ENCODE data around the gene CTXN1. TPM values are rescaled to one million over a fixed set of nuclear protein-coding genes. Genes with fewer than 3 reads are reported as not detected.

The CTXN1 gene
- total and polyA plus RNA-seq, 8 donors = 0.67 to 5.1 (median 1.7) TPM

DNA sequence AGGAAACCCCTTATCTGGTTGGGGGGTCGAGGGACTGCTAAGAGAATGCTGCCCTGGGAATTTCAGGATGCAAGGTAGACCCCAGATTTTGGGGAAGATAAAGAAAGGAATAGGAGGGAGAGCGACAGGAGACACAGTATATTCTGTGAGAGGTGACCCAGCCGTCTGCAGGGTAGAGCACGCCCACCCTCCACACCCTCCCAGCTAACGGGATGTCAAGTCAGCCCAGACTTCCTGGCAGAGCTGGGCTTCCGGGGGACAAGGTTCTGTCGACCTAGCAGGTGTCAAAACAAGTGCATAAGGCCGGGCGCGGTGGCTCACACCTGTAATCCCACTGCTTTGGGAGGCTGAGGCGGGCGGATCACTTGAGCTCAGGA lies 51.0 kb downstream of the CTXN1 start:
- 51 to 56% methylated on average over 12 of the region's 12 CpGs for WGBS, 2 donors
- Histone ChIP-seq H3K4me3 (peak overlapping the region in 3 of 4 donors; percentile 26 to 51 (median 50)), H3K9me3 (no peaks in the 10 kb centered on the region), H3K4me1 (no peaks in the 10 kb centered on the region), H3K27ac (no peak overlapping the region), H3K27me3 (no peaks in the 10 kb centered on the region), H3K36me3 (no peaks in the 10 kb centered on the region)
- intact Hi-C loops (cut with DNase I) = no loop called here
- TF ChIP-seq, protein P1, sequence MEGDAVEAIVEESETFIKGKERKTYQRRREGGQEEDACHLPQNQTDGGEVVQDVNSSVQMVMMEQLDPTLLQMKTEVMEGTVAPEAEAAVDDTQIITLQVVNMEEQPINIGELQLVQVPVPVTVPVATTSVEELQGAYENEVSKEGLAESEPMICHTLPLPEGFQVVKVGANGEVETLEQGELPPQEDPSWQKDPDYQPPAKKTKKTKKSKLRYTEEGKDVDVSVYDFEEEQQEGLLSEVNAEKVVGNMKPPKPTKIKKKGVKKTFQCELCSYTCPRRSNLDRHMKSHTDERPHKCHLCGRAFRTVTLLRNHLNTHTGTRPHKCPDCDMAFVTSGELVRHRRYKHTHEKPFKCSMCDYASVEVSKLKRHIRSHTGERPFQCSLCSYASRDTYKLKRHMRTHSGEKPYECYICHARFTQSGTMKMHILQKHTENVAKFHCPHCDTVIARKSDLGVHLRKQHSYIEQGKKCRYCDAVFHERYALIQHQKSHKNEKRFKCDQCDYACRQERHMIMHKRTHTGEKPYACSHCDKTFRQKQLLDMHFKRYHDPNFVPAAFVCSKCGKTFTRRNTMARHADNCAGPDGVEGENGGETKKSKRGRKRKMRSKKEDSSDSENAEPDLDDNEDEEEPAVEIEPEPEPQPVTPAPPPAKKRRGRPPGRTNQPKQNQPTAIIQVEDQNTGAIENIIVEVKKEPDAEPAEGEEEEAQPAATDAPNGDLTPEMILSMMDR (IDR thresholded peaks at IDR 0.05) = no peak
- no peak for FAIRE-seq
- ATAC-seq = no peak
- peak in 1 of 6 donors; percentile 45 for DNase-seq

Other genes with a start within 250 kb of the CTXN1 start
- 1 to 10 TPM in 1 of 6 donors, under 1 TPM in 3, not detected in 2; 0.16 to 1.5 (median 0.67) TPM for gene MCEMP1, start 249.0 kb downstream of the CTXN1 start, total RNA-seq
- gene MCEMP1, start 249.0 kb downstream of the CTXN1 start, polyA plus RNA-seq = under 1 TPM; 0.19 to 0.28 TPM
- 10 to 100 TPM; 26.7 to 49.8 (median 38.3) TPM for gene TRAPPC5, start 245.3 kb downstream of the CTXN1 start, total RNA-seq
- gene TRAPPC5, start 245.3 kb downstream of the CTXN1 start, polyA plus RNA-seq = 10 to 100 TPM; 53.0 to 89.9 TPM
- under 1 TPM in 2 of 6 donors, not detected in 4; 0.19 to 0.51 TPM for gene FCER2, start 224.0 kb downstream of the CTXN1 start, total RNA-seq
- gene FCER2, start 224.0 kb downstream of the CTXN1 start, polyA plus RNA-seq = under 1 TPM in 1 of 2 donors, not detected in 1; 0.08 TPM
- gene CLEC4G, start 194.0 kb downstream of the CTXN1 start, total RNA-seq = 1 to 10 TPM in 1 of 6 donors, under 1 TPM in 2, not detected in 3; 0.16 to 1.1 (median 0.90) TPM
- gene CLEC4G, start 194.0 kb downstream of the CTXN1 start, polyA plus RNA-seq = under 1 TPM; 0.09 to 0.68 TPM
- 1 to 10 TPM in 3 of 6 donors, under 1 TPM in 3; 0.23 to 7.0 (median 1.5) TPM for gene CD209, start 178.6 kb downstream of the CTXN1 start, total RNA-seq
- gene CD209, start 178.6 kb downstream of the CTXN1 start, polyA plus RNA-seq = under 1 TPM; 0.19 to 0.49 TPM
- gene CLEC4M, start 162.9 kb downstream of the CTXN1 start, total RNA-seq = not detected
- not detected for gene CLEC4M, start 162.9 kb downstream of the CTXN1 start, polyA plus RNA-seq
- gene EVI5L, start 95.9 kb downstream of the CTXN1 start, total RNA-seq = 1 to 10 TPM; 3.0 to 5.2 (median 4.6) TPM
- gene EVI5L, start 95.9 kb downstream of the CTXN1 start, polyA plus RNA-seq = 1 to 10 TPM; 7.6 to 9.1 TPM
- 1 to 10 TPM; 1.6 to 2.1 (median 1.8) TPM for gene PRR36, start 51.7 kb downstream of the CTXN1 start, total RNA-seq
- 1 to 10 TPM; 2.8 to 3.1 TPM for gene PRR36, start 51.7 kb downstream of the CTXN1 start, polyA plus RNA-seq
- gene LRRC8E, start 37.6 kb downstream of the CTXN1 start, total RNA-seq = 1 to 10 TPM; 4.6 to 6.1 (median 5.0) TPM
- gene LRRC8E, start 37.6 kb downstream of the CTXN1 start, polyA plus RNA-seq = 1 to 10 TPM; 2.6 to 3.2 TPM
- 10 to 100 TPM; 13.9 to 21.0 (median 16.1) TPM for gene MAP2K7, start 22.3 kb downstream of the CTXN1 start, total RNA-seq
- gene MAP2K7, start 22.3 kb downstream of the CTXN1 start, polyA plus RNA-seq = 10 to 100 TPM; 21.6 to 45.3 TPM
- 1 to 10 TPM in 1 of 6 donors, under 1 TPM in 4, not detected in 1; 0.16 to 1.1 (median 0.52) TPM for gene TGFBR3L, start 11.3 kb downstream of the CTXN1 start, total RNA-seq
- gene TGFBR3L, start 11.3 kb downstream of the CTXN1 start, polyA plus RNA-seq = 1 to 10 TPM in 1 of 2 donors, not detected in 1; 2.2 TPM
- gene SNAPC2, start 5.8 kb downstream of the CTXN1 start, total RNA-seq = 10 to 100 TPM in 1 of 6 donors, 1 to 10 TPM in 5; 4.9 to 11.3 (median 6.7) TPM
- gene SNAPC2, start 5.8 kb downstream of the CTXN1 start, polyA plus RNA-seq = 10 to 100 TPM; 10.6 to 12.0 TPM
- 10 to 100 TPM; 19.8 to 51.4 (median 24.7) TPM for gene TIMM44, start 17.5 kb upstream of the CTXN1 start, total RNA-seq
- 10 to 100 TPM; 78.0 to 83.1 TPM for gene TIMM44, start 17.5 kb upstream of the CTXN1 start, polyA plus RNA-seq
- gene ELAVL1, start 79.5 kb upstream of the CTXN1 start, total RNA-seq = 10 to 100 TPM; 17.9 to 38.4 (median 28.7) TPM
- 10 to 100 TPM in 1 of 2 donors, 1 to 10 TPM in 1; 6.6 to 18.2 TPM for gene ELAVL1, start 79.5 kb upstream of the CTXN1 start, polyA plus RNA-seq
- gene CCL25, start 126.6 kb upstream of the CTXN1 start, total RNA-seq = not detected
- under 1 TPM in 1 of 2 donors, not detected in 1; 0.19 TPM for gene CCL25, start 126.6 kb upstream of the CTXN1 start, polyA plus RNA-seq
- gene FBN3, start 223.5 kb upstream of the CTXN1 start, total RNA-seq = under 1 TPM in 4 of 6 donors, not detected in 2; under 0.01 to 0.20 (median 0.06) TPM
- under 1 TPM; 0.02 to 0.04 TPM for gene FBN3, start 223.5 kb upstream of the CTXN1 start, polyA plus RNA-seq